SHP77 (cell line): Measurements from ENCODE around the gene ABCF3.
A peak's percentile ranks its signal among the peaks of the same experiment; 100 is the strongest.
"Not testable (repeated sequence)": the region's sequence is repeated elsewhere in the genome, so short reads cannot be mapped to it uniquely, and the experiment has no call there.

Experiments
- DNase-seq, 2 experiments: peaks; one replicate each; lab custom pipeline; 2025; lab: John Stamatoyannopoulos, UW

Gene ABCF3

GRCh38 chr3:184186184-184186901 lies at the start of gene ABCF3:
Gene ABCF3 (plus strand): TSS chr3:184186199. CDS start chr3:184186208, 9 bp downstream.
- peak in 1 of 2 experiments; percentile 13 for DNase-seq

- DNase-seq, result no peak
Measured at GRCh38 chr3:184140436-184140835, 45.6 kb upstream of the ABCF3 start.

- no peak for DNase-seq
Measured at GRCh38 chr3:184142199-184142598, 43.8 kb upstream of the ABCF3 start.

GRCh38 chr3:184143327-184143726 lies 42.7 kb upstream of the ABCF3 start:
- no peak for DNase-seq

GRCh38 chr3:184144505-184144904 lies 41.5 kb upstream of the ABCF3 start:
- no peak for DNase-seq

GRCh38 chr3:184145111-184145524 lies 40.9 kb upstream of the ABCF3 start:
- peak; percentile 29 to 34 for DNase-seq

- no peak for DNase-seq
Measured at GRCh38 chr3:184145751-184146270, 40.2 kb upstream of the ABCF3 start.

- DNase-seq, result no peak
Measured at GRCh38 chr3:184148076-184148475, 37.9 kb upstream of the ABCF3 start.

GRCh38 chr3:184149123-184149522 lies 36.9 kb upstream of the ABCF3 start:
- no peak for DNase-seq

- not testable (repeated sequence) for DNase-seq
Measured at GRCh38 chr3:184149770-184150169, 36.2 kb upstream of the ABCF3 start.

GRCh38 chr3:184154885-184155643 lies 30.9 kb upstream of the ABCF3 start, which contains the start of gene DVL3:
Gene DVL3 (plus strand): TSS chr3:184155377. CDS start chr3:184155636, 259 bp downstream.
- DNase-seq, result peak; percentile 62 to 64

- no peak for DNase-seq
Measured at GRCh38 chr3:184155644-184156521, 30.1 kb upstream of the ABCF3 start.

- DNase-seq, result no peak
Measured at GRCh38 chr3:184156522-184156955, 29.5 kb upstream of the ABCF3 start.

- DNase-seq, result no peak
Measured at GRCh38 chr3:184157206-184157605, 28.8 kb upstream of the ABCF3 start.

- DNase-seq, result no peak
Measured at GRCh38 chr3:184158404-184158803, 27.6 kb upstream of the ABCF3 start.

GRCh38 chr3:184160456-184160855 lies 25.5 kb upstream of the ABCF3 start:
- DNase-seq, result no peak

- DNase-seq, result not testable (repeated sequence)
Measured at GRCh38 chr3:184162571-184163070, 23.4 kb upstream of the ABCF3 start.

GRCh38 chr3:184164648-184165330 lies 21.2 kb upstream of the ABCF3 start:
- DNase-seq, result no peak

GRCh38 chr3:184165543-184165942 lies 20.5 kb upstream of the ABCF3 start:
- no peak for DNase-seq

- no peak for DNase-seq
Measured at GRCh38 chr3:184166671-184167070, 19.3 kb upstream of the ABCF3 start.

- no peak for DNase-seq
Measured at GRCh38 chr3:184167786-184168185, 18.2 kb upstream of the ABCF3 start.
